Duodenal mucosa (tissue), 2 donors: ENCODE results near the gene TP53TG3C.
"Not testable (repeated sequence)": the region's sequence is repeated elsewhere in the genome, so short reads cannot be mapped to it uniquely, and the experiment has no call there.

Experiments
- H3K27ac ChIP-seq: one replicate; pipeline ENCODE4 v1.7.0; 2013; ENCODE audit warnings: low read depth, low read length
- H3K27me3 ChIP-seq, 2 donors: one replicate each; pipeline ENCODE4 v1.7.0; 2013; ENCODE audit warnings: low read length in 2 of 2, control low read depth in 1 of 2; ENCODE audit not compliant: insufficient read depth in 2 of 2, control insufficient read depth in 1 of 2
- H3K36me3 ChIP-seq, 2 donors: one replicate each; pipeline ENCODE4 v1.7.0; 2013; ENCODE audit warnings: low read length in 2 of 2, control low read depth in 1 of 2; ENCODE audit not compliant: insufficient read depth in 2 of 2, control insufficient read depth in 1 of 2
- H3K4me1 ChIP-seq, 2 donors: one replicate each; pipeline ENCODE4 v1.7.0; 2013; ENCODE audit warnings: low read length in 2 of 2, control low read depth in 1 of 2; ENCODE audit not compliant: insufficient read depth in 2 of 2, control insufficient read depth in 1 of 2
- H3K4me3 ChIP-seq, 2 donors: one replicate each; pipeline ENCODE4 v1.7.0; 2013; ENCODE audit warnings: low read length in 2 of 2, low read depth in 1 of 2
- H3K9ac ChIP-seq, 2 donors: one replicate each; pipeline ENCODE4 v1.7.0; 2013; ENCODE audit warnings: low read length in 2 of 2, low read depth in 1 of 2
- H3K9me3 ChIP-seq, 2 donors: one replicate each; pipeline ENCODE4 v1.7.0; 2013; ENCODE audit warnings: low read length in 2 of 2, control low read depth in 1 of 2; ENCODE audit not compliant: control insufficient read depth in 1 of 2

Gene TP53TG3C, protein sequence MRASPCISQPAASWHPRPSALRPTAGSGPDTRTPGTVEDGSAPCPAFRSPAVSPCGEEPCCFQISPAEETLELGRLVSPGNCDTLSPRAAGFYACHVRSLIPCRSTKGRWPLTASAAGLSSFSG

DNA sequence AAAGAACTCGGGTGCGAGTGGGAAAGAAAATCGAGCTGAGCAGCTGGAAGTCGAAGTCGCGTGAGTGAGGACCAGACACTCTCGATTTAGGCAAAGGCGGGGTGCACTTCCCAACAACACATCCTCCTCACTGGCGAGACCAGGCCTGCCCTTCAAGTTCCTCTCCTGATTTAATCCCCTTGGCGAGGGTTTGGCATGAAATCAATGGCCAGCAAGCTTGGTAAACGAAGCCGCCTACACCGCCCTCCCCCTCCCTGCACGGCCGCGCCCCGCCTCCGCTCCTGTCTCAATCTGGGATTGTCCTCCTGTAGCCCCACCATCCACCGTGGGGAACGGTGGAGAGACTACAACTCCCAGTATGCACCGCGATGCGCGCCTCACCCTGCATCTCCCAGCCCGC, at the start of gene TP53TG3C:
Gene TP53TG3C, plus strand, starts transcription at position 301 of the 400 bp plus-strand sequence. Its CDS starts 68 bp downstream, at position 369.
- H3K9ac ChIP-seq, H3K9me3 ChIP-seq, H3K27ac ChIP-seq: not testable (repeated sequence)

More for the DNA sequence above, at the start of gene TP53TG3C:
- H3K27me3 ChIP-seq, H3K4me3 ChIP-seq, H3K36me3 ChIP-seq, H3K4me1 ChIP-seq: not testable (repeated sequence)
